ENCODE data around the gene IMP3. TPM values are rescaled to one million over a fixed set of nuclear protein-coding genes. Genes with fewer than 3 reads are reported as not detected.
"Not testable (repeated sequence)": the region's sequence is repeated elsewhere in the genome, so short reads cannot be mapped to it uniquely, and the experiment has no call there.

Gene IMP3
- polyA plus RNA-seq (ENCODE audit: insufficient read length in 12 of 12) = 10 to 100 TPM in 11 of 12 donors, not detected in 1; 28.1 to 36.4 (median 30.2) TPM
- long read RNA-seq, donor 1, transcript IMP3-202 (1 exons, 1,237 nt) = major isoform, 86 of 103 reads
- long read RNA-seq, donor 1, partial matches to known transcripts = 17 of 103 reads
- long read RNA-seq, donor 1, other reads (novel, unspliced or antisense) = 0 of 103 reads
- long read RNA-seq, donor 2, transcript IMP3-202 (1 exons, 1,237 nt) = major isoform, 68 of 68 reads
- long read RNA-seq, donor 2, partial matches to known transcripts = 0 of 68 reads
- long read RNA-seq, donor 2, other reads (novel, unspliced or antisense) = 0 of 68 reads
- long read RNA-seq, donor 3, transcript IMP3-202 (1 exons, 1,237 nt) = major isoform, 28 of 28 reads
- long read RNA-seq, donor 3, partial matches to known transcripts = 0 of 28 reads
- long read RNA-seq, donor 3, other reads (novel, unspliced or antisense) = 0 of 28 reads
- long read RNA-seq, donor 4, transcript IMP3-202 (1 exons, 1,237 nt) = major isoform, 14 of 14 reads
- long read RNA-seq, donor 4, partial matches to known transcripts = 0 of 14 reads
- long read RNA-seq, donor 4, other reads (novel, unspliced or antisense) = 0 of 14 reads
- long read RNA-seq, donor 5, transcript IMP3-202 (1 exons, 1,237 nt) = major isoform, 52 of 52 reads
- long read RNA-seq, donor 5, partial matches to known transcripts = 0 of 52 reads
- long read RNA-seq, donor 5, other reads (novel, unspliced or antisense) = 0 of 52 reads
- long read RNA-seq, donor 6, transcript IMP3-202 (1 exons, 1,237 nt) = major isoform, 31 of 31 reads
- long read RNA-seq, donor 6, partial matches to known transcripts = 0 of 31 reads
- long read RNA-seq, donor 6, other reads (novel, unspliced or antisense) = 0 of 31 reads
- long read RNA-seq, donor 7, transcript IMP3-202 (1 exons, 1,237 nt) = major isoform, 26 of 26 reads
- long read RNA-seq, donor 7, partial matches to known transcripts = 0 of 26 reads
- long read RNA-seq, donor 7, other reads (novel, unspliced or antisense) = 0 of 26 reads
- long read RNA-seq, donor 8, transcript IMP3-202 (1 exons, 1,237 nt) = major isoform, 49 of 58 reads
- long read RNA-seq, donor 8, partial matches to known transcripts = 9 of 58 reads
- long read RNA-seq, donor 8, other reads (novel, unspliced or antisense) = 0 of 58 reads
- long read RNA-seq, donor 9, transcript IMP3-202 (1 exons, 1,237 nt) = major isoform, 32 of 32 reads
- long read RNA-seq, donor 9, partial matches to known transcripts = 0 of 32 reads
- long read RNA-seq, donor 9, other reads (novel, unspliced or antisense) = 0 of 32 reads
- long read RNA-seq, donor 10, transcript IMP3-202 (1 exons, 1,237 nt) = major isoform, 58 of 69 reads
- long read RNA-seq, donor 10, partial matches to known transcripts = 11 of 69 reads
- long read RNA-seq, donor 10, other reads (novel, unspliced or antisense) = 0 of 69 reads
- long read RNA-seq, donor 11, transcript IMP3-202 (1 exons, 1,237 nt) = major isoform, 60 of 60 reads
- long read RNA-seq, donor 11, partial matches to known transcripts = 0 of 60 reads
- long read RNA-seq, donor 11, other reads (novel, unspliced or antisense) = 0 of 60 reads

- DNase-seq = peak; percentile 98
These were observed at the start of gene IMP3 for GRCh38 chr15:75639709-75640482. TSS of gene IMP3 (minus strand) at chr15:75640224. CDS start at chr15:75640168, 56 bp downstream.

- not testable (repeated sequence) for DNase-seq
These were observed 49.4 kb upstream of the IMP3 start for GRCh38 chr15:75689429-75689828.

- no peak for DNase-seq
These were observed 48.8 kb upstream of the IMP3 start for GRCh38 chr15:75688831-75689230.

GRCh38 chr15:75688278-75688557, 48.2 kb upstream of the IMP3 start:
- no peak for DNase-seq

GRCh38 chr15:75687486-75688277, 47.7 kb upstream of the IMP3 start:
- no peak for DNase-seq

- peak; percentile 68 for DNase-seq
These were observed 46.2 kb upstream of the IMP3 start for GRCh38 chr15:75686212-75686642.

DNA sequence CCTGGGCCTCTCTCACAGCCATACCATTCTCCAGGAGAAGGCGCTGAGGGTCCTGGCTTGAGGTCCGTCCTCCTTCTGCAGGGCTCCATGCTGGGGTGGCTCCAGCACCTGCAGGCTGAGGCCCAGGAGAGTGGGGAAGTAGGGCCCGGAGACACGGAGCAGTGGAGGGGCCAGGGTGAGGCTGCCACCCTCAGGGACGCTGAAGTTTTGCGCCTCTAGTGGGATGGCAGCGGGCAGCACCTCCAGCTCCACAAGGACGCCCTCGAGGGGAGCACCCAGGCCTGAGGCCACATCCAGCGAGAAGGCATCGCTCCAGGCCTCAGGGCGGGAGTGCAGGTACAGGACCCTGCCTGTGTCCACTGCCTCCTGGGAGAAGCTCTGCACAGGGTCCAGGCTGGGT, 45.2 kb upstream of the IMP3 start:
- DNase-seq = no peak

DNA sequence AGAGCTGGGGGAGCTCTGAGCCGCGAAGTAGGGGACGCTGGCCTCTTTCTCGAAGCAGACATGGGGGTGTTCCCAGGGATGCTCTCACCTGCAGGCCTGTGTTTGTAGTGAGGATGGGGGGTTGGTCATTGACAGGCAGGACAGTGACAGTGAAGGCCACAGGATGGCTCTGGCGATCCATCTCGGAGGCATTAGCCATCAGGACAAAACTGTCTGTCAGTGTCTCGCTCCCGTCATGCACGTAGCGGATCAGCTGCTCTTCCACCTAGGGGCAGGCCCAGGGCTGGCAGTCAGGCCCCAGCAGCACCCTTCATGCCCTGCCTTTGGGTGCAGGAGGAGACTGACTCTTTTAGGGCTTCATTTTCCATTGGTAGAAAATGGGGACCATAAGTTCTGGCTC, 44.6 kb upstream of the IMP3 start:
- no peak for DNase-seq

GRCh38 chr15:75683646-75684312, 43.8 kb upstream of the IMP3 start:
- DNase-seq = peak; percentile 66

GRCh38 chr15:75682181-75683135, 42.4 kb upstream of the IMP3 start:
- no peak for DNase-seq

DNA sequence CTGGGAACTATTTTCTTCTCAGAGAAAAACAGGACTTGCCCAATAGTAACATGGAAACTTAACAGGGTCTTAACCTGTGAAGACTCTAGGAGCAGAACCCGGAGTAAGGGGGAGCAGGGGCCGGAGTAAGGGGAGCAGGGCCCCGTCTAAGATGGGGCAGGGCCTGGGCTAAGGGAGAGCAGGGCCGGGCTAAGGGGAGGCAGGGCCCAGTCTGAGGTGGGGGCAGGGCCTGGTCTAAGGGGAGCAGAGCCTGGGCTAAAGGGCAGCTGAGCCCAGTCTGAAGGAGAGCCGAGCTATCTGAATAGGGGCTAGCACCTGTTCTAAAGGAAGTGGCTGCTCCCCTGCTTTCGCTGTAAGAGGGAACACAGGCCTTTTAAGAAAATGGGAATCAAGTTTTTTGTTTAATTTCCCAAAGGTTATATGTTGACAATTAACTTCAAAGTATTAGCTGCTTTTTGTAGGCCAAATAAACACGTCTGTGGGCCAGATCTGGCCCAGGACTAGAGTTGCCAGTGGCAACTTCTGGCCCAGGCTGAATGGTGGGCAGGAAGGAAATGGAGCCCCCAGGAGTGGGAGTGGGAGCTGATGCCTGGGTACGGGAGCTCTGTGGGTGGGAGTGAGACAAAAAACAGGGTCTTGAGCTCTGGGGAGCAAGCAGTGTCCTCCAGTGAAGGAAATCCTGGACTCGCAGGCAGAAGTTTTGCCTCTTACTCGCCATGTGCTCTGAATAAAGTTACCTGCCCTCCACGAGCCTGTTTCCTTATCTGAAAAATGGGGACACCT, 40.2 kb upstream of the IMP3 start:
- no peak for DNase-seq

GRCh38 chr15:75678324-75678690, 38.3 kb upstream of the IMP3 start:
- DNase-seq = not testable (repeated sequence)

DNA sequence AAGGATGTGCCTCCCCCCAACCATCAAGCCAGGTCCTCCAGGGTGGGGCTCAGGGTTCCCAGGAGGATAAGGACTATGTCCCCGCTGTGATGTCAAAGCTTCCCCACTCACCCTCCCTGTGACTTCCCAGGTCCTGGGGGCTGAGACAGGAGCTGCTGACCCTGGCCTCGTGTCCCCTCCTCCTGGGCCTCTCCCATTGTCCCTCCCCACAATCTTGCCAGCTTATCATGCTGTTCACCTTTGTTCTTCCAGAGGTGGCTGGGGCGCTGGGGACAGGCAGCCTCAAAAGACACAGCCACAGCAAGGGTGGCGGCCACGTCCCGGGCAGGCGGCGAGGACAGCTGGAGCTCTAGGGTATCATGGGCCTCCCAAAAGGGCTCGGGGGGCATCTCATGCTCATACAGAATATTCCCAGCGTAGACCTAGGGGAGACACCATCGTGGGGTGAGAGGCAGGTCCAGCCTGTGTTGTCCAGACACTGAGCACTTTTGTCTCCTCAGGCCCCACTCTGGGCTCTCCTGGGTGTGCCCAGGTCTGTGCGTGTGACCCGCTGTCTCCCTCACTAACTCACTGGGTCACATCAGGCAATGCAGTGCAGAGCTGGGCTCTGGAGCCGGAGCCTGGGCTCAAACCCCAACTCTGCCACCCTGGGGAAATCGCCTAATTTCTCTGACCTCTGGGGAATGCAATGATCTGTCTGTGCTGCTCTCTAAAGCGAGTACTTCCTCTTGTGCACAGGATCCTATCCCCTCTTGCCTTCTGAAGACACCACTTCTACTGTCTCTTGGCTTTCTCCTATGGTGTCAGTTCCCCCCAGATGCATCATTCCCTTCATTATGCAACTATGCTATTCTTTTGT, 37.7 kb upstream of the IMP3 start:
- no peak for DNase-seq

DNA sequence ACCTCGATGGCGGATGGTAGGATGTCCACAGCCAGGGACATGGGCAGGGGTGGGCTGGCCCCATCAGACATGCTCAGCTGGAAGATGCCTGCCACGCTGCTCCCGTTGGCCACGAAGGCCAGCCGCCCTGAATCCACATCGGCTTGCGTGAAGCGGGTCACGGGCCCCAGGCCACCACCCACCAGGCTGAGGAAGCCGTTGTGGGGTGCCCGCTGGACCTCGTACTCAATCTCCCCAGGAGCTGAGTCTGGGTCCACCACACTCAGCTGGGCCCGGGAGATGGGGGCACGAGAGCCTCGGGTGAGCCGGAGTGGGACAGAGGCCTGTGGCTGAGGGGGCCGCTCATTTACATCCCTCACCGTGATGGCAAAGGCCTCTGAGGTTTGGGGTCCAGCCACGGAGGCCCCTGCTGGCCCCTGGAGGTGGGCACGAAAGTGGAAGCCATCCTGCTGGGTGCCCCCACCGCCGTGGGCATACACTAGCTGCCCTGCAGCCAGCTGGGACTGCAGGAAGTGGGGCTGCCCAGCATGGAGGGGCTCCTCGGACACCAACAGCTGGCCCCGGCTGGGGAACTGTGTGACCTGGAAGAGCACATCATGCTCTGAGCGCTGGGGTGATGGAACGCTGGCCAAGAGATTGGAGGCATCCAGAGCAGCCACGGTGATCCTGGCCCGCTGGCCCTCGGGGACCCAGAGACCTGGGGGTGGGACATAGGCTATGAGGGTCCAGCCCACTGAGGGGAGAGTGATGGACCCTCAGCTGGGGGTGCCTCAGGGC, 36.9 kb upstream of the IMP3 start:
- DNase-seq = no peak
